GM12891 (cell line): ENCODE measurements around the gene DIP2C.

ENCODE experiments used
- POLR2A ChIP-seq: IDR thresholded peaks from 2 replicates; pipeline ENCODE4 v1.6.1; 2011; ENCODE audit warnings: low read depth, low read length, control low read depth
- TAF1 ChIP-seq: IDR thresholded peaks from 2 replicates; pipeline ENCODE4 v1.6.1; 2011; ENCODE audit warnings: low read depth, low read length, control low read depth

DNA sequence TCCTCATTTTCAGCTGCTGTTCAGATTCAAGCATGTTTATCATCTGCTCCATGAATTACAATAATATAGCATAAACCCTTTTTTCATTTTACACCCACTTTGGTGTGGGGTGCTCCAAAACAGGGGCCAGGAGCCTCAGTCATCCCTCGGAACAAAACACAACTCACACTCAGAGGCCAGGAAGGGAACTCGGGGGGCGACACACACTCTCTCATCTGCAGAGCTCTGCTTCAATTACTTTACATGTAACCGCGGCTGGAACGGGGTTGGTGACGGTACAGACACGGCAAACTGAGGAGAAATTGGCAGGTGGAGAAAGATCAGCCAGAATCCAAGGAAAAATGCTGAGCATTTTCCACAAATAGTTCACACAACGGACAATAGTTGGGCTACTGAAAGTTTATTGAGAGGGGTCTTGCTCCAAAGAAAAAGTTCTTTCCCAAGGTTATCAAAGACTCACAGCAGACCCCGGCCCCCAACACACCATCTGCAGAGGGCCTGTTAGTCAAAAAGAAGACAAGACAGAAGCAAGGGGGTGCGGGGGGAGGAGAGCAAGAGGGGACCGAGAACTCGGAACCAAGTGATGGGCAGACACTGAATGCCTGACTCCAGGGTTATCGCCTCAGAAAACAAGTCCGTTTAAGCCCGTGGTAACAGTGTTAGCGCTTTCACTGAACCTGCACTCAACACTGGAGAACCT lies 20.5 kb downstream of the DIP2C start:
- TF ChIP-seq POLR2A, result no peak
- no peak for TF ChIP-seq TAF1
